H9 (cell line): ENCODE results near the gene TMEM161A. TPM values are rescaled to one million over a fixed set of nuclear protein-coding genes. Genes with fewer than 3 reads are reported as not detected.

Experiments
- DNase-seq: peaks from one replicate; pipeline ENCODE4 v3.0.0-alpha.2; 2017
- H2AFZ ChIP-seq: one replicate; pipeline ENCODE4 v1.6.1; 2013; ENCODE audit warnings: mild to moderate bottlenecking, low read length, control low read depth, moderate library complexity
- H2AK5ac ChIP-seq: 2 replicates; pipeline ENCODE4 v1.6.1; 2013; ENCODE audit warnings: low read length, control low read depth, mixed read lengths; ENCODE audit not compliant: insufficient read length
- H2BK120ac ChIP-seq: one replicate; pipeline ENCODE4 v1.6.1; 2013; ENCODE audit warnings: low read depth, mild to moderate bottlenecking, low read length, control low read depth, inconsistent platforms; ENCODE audit not compliant: poor library complexity, severe bottlenecking
- H2BK12ac ChIP-seq: 2 replicates; pipeline ENCODE4 v1.6.1; 2013; ENCODE audit warnings: low read length, control low read depth, mixed read lengths, low read depth; ENCODE audit not compliant: insufficient read length
- H2BK15ac ChIP-seq: 2 replicates; pipeline ENCODE4 v1.6.1; 2013; ENCODE audit warnings: low read depth, low read length, control low read depth
- H2BK20ac ChIP-seq: one replicate; pipeline ENCODE4 v1.6.1; 2013; ENCODE audit warnings: low read depth, mild to moderate bottlenecking, low read length, control low read depth, inconsistent platforms; ENCODE audit not compliant: poor library complexity, severe bottlenecking
- H2BK5ac ChIP-seq: 2 replicates; pipeline ENCODE4 v1.6.1; 2013; ENCODE audit warnings: low read length, control low read depth, mixed read lengths; ENCODE audit not compliant: insufficient read length
- H3K14ac ChIP-seq: 2 replicates; pipeline ENCODE4 v1.6.1; 2013; ENCODE audit warnings: low read length, control low read depth; ENCODE audit not compliant: insufficient read depth
- H3K18ac ChIP-seq: 2 replicates; pipeline ENCODE4 v1.6.1; 2013; ENCODE audit warnings: low read depth, mild to moderate bottlenecking, mixed read lengths, low read length, control low read depth; ENCODE audit not compliant: insufficient read length
- H3K23ac ChIP-seq: 2 replicates; pipeline ENCODE4 v1.6.1; 2013; ENCODE audit warnings: low read length, control low read depth, mixed read lengths, low read depth; ENCODE audit not compliant: insufficient read length
- H3K23me2 ChIP-seq: 2 replicates; pipeline ENCODE4 v1.6.1; 2013; ENCODE audit warnings: low read depth, mild to moderate bottlenecking, mixed read lengths, low read length, control low read depth; ENCODE audit not compliant: insufficient read length, poor library complexity, severe bottlenecking
- H3K27ac ChIP-seq: 2 replicates; pipeline ENCODE4 v1.5.1; 2013; ENCODE audit warnings: low read length, control low read depth, mixed read lengths, low read depth; ENCODE audit not compliant: insufficient read length
- H3K27me3 ChIP-seq: 2 replicates; pipeline ENCODE4 v1.6.1; 2013; ENCODE audit warnings: low read length, control low read depth, inconsistent platforms; ENCODE audit not compliant: insufficient read depth
- H3K4ac ChIP-seq: 2 replicates; pipeline ENCODE4 v1.6.1; 2013; ENCODE audit warnings: low read depth, mild to moderate bottlenecking, control low read depth, inconsistent platforms, low read length, moderate library complexity
- H3K4me1 ChIP-seq: 2 replicates; pipeline ENCODE4 v1.6.1; 2013; ENCODE audit warnings: low read length, control low read depth, inconsistent platforms; ENCODE audit not compliant: insufficient read depth
- H3K4me2 ChIP-seq: 2 replicates; pipeline ENCODE4 v1.6.1; 2013; ENCODE audit warnings: low read length, control low read depth, mixed read lengths; ENCODE audit not compliant: insufficient read length, insufficient read depth
- H3K56ac ChIP-seq: 2 replicates; pipeline ENCODE4 v1.6.1; 2013; ENCODE audit warnings: low read depth, mild to moderate bottlenecking, mixed read lengths, low read length, control low read depth; ENCODE audit not compliant: insufficient read length
- H3K79me1 ChIP-seq: 2 replicates; pipeline ENCODE4 v1.6.1; 2013; ENCODE audit warnings: low read depth, mild to moderate bottlenecking, moderate library complexity, low read length, control low read depth, inconsistent platforms; ENCODE audit not compliant: insufficient read depth, poor library complexity, severe bottlenecking
- H3K79me2 ChIP-seq: 2 replicates; pipeline ENCODE4 v1.6.1; 2013; ENCODE audit warnings: low read length, control low read depth, inconsistent platforms; ENCODE audit not compliant: insufficient read depth
- H3K9ac ChIP-seq: 2 replicates; pipeline ENCODE4 v1.6.1; 2013; ENCODE audit warnings: low read length, control low read depth, mixed read lengths; ENCODE audit not compliant: insufficient read length; ENCODE audit errors: extremely low read depth
- H3K9me3 ChIP-seq: one replicate; pipeline ENCODE4 v1.6.1; 2013; ENCODE audit warnings: low read depth, low read length, inconsistent platforms; ENCODE audit not compliant: control insufficient read depth
- H3T11ph ChIP-seq: one replicate; pipeline ENCODE4 v1.6.1; 2013; ENCODE audit warnings: mild to moderate bottlenecking, low read length, control low read depth, inconsistent platforms
- H4K20me1 ChIP-seq: one replicate; pipeline ENCODE4 v1.6.1; 2013; ENCODE audit not compliant: control insufficient read depth, insufficient read length, insufficient read depth
- H4K5ac ChIP-seq: 2 replicates; pipeline ENCODE4 v1.6.1; 2013; ENCODE audit warnings: low read depth, mild to moderate bottlenecking, mixed read lengths, low read length, control low read depth; ENCODE audit not compliant: insufficient read length
- H4K8ac ChIP-seq: replicated peaks from 2 replicates; pipeline ENCODE4 v1.6.1; 2013; ENCODE audit warnings: low read length, control low read depth, mixed read lengths, low read depth; ENCODE audit not compliant: insufficient read length
- H4K91ac ChIP-seq: 2 replicates; pipeline ENCODE4 v1.6.1; 2013; ENCODE audit warnings: low read depth, mild to moderate bottlenecking, moderate library complexity, mixed read lengths, low read length, control low read depth; ENCODE audit not compliant: insufficient read length
- H3K27ac Mint-ChIP-seq, 3 experiments: 2 replicates in 2 of 3; 3 replicates in 1 of 3; pipeline ENCODE4 v1.8.0; 2020 to 2021; ENCODE audit warnings: mixed read lengths in 3 of 3, mild to moderate bottlenecking in 1 of 3, moderate library complexity in 1 of 3
- H3K27me3 Mint-ChIP-seq: 2 replicates; pipeline ENCODE4 v1.8.0; 2021; ENCODE audit warnings: low read depth, mild to moderate bottlenecking, moderate library complexity, mixed read lengths
- H3K36me3 Mint-ChIP-seq, 3 experiments: 2 replicates in 2 of 3; 3 replicates in 1 of 3; pipeline ENCODE4 v1.8.0; 2020 to 2021; ENCODE audit warnings: low read depth in 3 of 3, mixed read lengths in 3 of 3; ENCODE audit not compliant: insufficient read depth in 1 of 3
- H3K4me1 Mint-ChIP-seq, 2 experiments: 2 replicates each; pipeline ENCODE4 v1.8.0; 2020; ENCODE audit warnings: mixed read lengths in 2 of 2
- H3K4me3 Mint-ChIP-seq, 2 experiments: 2 replicates in 1 of 2; 3 replicates in 1 of 2; pipeline ENCODE4 v1.8.0; 2020 to 2021; ENCODE audit warnings: mild to moderate bottlenecking in 2 of 2, mixed read lengths in 2 of 2, moderate library complexity in 1 of 2
- H3K9me3 Mint-ChIP-seq, 2 experiments: 2 replicates in 1 of 2; 3 replicates in 1 of 2; pipeline ENCODE4 v1.8.0; 2020; ENCODE audit warnings: mild to moderate bottlenecking in 2 of 2, mixed read lengths in 2 of 2, moderate library complexity in 1 of 2
- whole genome bisulfite sequencing: extraction: QIAGEN DNeasy Blood & Tissue Kit; methylation state at CpG from one replicate; pipeline ENCODE4 v1.1.7; 2013; ENCODE audit warnings: missing lambda C conversion rate, low lambda C conversion rate, mixed read lengths; ENCODE audit not compliant: insufficient read length; ENCODE audit errors: extremely low coverage; 5-methylcytosine and 5-hydroxymethylcytosine counted together
- total RNA-seq: library from RNA; stranded (reverse); gene quantifications from 2 replicates; pipeline ENCODE4 v1.2.1, GENCODE V29; 2021
- TF ChIP-seq, protein P1 (sequence below): fragments of 200-600 bp; sonication (generic); conservative IDR thresholded peaks from 3 replicates; pipeline ENCODE4 v1.8.0; 2021; ENCODE audit warnings: antibody characterized with exemption, mild to moderate bottlenecking

TMEM161A gene
- total RNA-seq, 1 experiment from 2014 or later: 40.9 TPM

DNA sequence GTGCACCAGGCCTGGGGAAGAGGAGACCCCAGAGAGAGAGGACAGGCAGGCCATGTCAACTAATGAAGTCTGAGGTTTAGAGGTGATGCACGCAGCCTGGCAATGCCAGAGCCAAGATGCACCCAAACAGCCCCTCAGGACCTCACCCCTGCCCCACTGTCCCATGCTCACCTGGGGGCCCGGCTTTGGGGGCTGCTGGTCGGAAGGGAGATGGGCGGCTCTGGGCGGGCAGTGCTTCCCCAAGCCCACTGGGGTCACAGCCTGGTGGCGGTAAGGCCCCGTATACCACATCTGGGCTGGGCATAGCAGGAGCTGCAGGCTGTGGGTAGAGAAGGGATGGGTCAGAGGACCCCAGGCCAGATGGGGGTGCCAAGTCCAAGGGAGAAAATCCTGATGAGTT lies 8.6 kb upstream of the TMEM161A start:
- Histone ChIP-seq H4K8ac (no peak overlapping the region), H3K27me3 (no peaks in the 10 kb centered on the region), H3K27ac (no peak overlapping the region), H3K14ac (no peak overlapping the region), H4K20me1 (no peaks in the 10 kb centered on the region), H4K91ac (no peak overlapping the region), H3K4me1 (no peaks in the 10 kb centered on the region), H3T11ph (no peak overlapping the region), H3K79me2 (no peaks in the 10 kb centered on the region), H2BK15ac (no peak overlapping the region), H3K23me2 (no peaks in the 10 kb centered on the region), H3K23ac (no peak overlapping the region), H3K4me2 (no peak overlapping the region), H3K18ac (no peak overlapping the region), H3K56ac (no peak overlapping the region), H2AK5ac (no peak overlapping the region), H2BK120ac (no peak overlapping the region), H2AFZ (no peak overlapping the region), H2BK5ac (no peak overlapping the region), H3K9ac (no peak overlapping the region), H2BK20ac (no peak overlapping the region), H3K79me1 (no peaks in the 10 kb centered on the region), H4K5ac (no peak overlapping the region), H3K4ac (no peak overlapping the region), H3K9me3 (no peaks in the 10 kb centered on the region), H2BK12ac (no peak overlapping the region)
- no peaks in the 10 kb centered on the region for H3K36me3 Mint-ChIP-seq
- H3K9me3 Mint-ChIP-seq: no peaks in the 10 kb centered on the region; a peak in 1 of 5 replicates
- no peaks in the 10 kb centered on the region; a peak in 1 of 4 replicates for H3K4me1 Mint-ChIP-seq
- no peak overlapping the region for H3K27ac Mint-ChIP-seq
- peaks cover 19% of the 10 kb centered on the region for H3K27me3 Mint-ChIP-seq
- WGBS: no CpG with 5 or more reads among the region's 7 CpGs
- TF ChIP-seq, protein P1, sequence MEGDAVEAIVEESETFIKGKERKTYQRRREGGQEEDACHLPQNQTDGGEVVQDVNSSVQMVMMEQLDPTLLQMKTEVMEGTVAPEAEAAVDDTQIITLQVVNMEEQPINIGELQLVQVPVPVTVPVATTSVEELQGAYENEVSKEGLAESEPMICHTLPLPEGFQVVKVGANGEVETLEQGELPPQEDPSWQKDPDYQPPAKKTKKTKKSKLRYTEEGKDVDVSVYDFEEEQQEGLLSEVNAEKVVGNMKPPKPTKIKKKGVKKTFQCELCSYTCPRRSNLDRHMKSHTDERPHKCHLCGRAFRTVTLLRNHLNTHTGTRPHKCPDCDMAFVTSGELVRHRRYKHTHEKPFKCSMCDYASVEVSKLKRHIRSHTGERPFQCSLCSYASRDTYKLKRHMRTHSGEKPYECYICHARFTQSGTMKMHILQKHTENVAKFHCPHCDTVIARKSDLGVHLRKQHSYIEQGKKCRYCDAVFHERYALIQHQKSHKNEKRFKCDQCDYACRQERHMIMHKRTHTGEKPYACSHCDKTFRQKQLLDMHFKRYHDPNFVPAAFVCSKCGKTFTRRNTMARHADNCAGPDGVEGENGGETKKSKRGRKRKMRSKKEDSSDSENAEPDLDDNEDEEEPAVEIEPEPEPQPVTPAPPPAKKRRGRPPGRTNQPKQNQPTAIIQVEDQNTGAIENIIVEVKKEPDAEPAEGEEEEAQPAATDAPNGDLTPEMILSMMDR: no peak
- DNase-seq: no peak
- H3K4me3 Mint-ChIP-seq: no peak overlapping the region
